ENCODE measurements around the gene UBE2L3.
"Not testable (repeated sequence)": the region's sequence is repeated elsewhere in the genome, so short reads cannot be mapped to it uniquely, and the experiment has no call there.

UBE2L3 gene

GRCh38 chr22:21602579-21602978 is 35.1 kb downstream of the UBE2L3 start:
- no peak for DNase-seq (ENCODE audit: low read depth)

- no peak for DNase-seq (ENCODE audit: low read depth)
These were observed 36.5 kb downstream of the UBE2L3 start for GRCh38 chr22:21603973-21604372.

- DNase-seq (ENCODE audit: low read depth), result no peak
These were observed 38.5 kb downstream of the UBE2L3 start for GRCh38 chr22:21605887-21606564.

GRCh38 chr22:21606775-21607174 is 39.3 kb downstream of the UBE2L3 start:
- DNase-seq (ENCODE audit: low read depth), result no peak

- not testable (repeated sequence) for DNase-seq (ENCODE audit: low read depth)
These were observed 42.1 kb downstream of the UBE2L3 start for GRCh38 chr22:21609556-21610157.

GRCh38 chr22:21611210-21611977 is 43.9 kb downstream of the UBE2L3 start:
- DNase-seq (ENCODE audit: low read depth), result no peak

GRCh38 chr22:21612858-21613257 is 45.3 kb downstream of the UBE2L3 start:
- DNase-seq (ENCODE audit: low read depth), result no peak

GRCh38 chr22:21613553-21614233 is 46.2 kb downstream of the UBE2L3 start:
- DNase-seq (ENCODE audit: low read depth), result no peak

- no peak for DNase-seq (ENCODE audit: low read depth)
These were observed 48.2 kb downstream of the UBE2L3 start for GRCh38 chr22:21615731-21616130.

GRCh38 chr22:21617337-21617736 is 49.8 kb downstream of the UBE2L3 start:
- not testable (repeated sequence) for DNase-seq (ENCODE audit: low read depth)

- no peak for DNase-seq (ENCODE audit: low read depth)
These were observed 53.5 kb downstream of the UBE2L3 start for GRCh38 chr22:21621025-21621424.

GRCh38 chr22:21622011-21622918 is 54.8 kb downstream of the UBE2L3 start:
- no peak for DNase-seq (ENCODE audit: low read depth)

GRCh38 chr22:21622919-21623647 is 55.6 kb downstream of the UBE2L3 start:
- no peak for DNase-seq (ENCODE audit: low read depth)

- no peak for DNase-seq (ENCODE audit: low read depth)
These were observed 56.1 kb downstream of the UBE2L3 start for GRCh38 chr22:21623648-21623970.

- no peak for DNase-seq (ENCODE audit: low read depth)
These were observed 56.8 kb downstream of the UBE2L3 start for GRCh38 chr22:21624120-21624879.

- DNase-seq (ENCODE audit: low read depth), result no peak
These were observed 57.6 kb downstream of the UBE2L3 start for GRCh38 chr22:21624880-21625791.

GRCh38 chr22:21626073-21626734 is 58.7 kb downstream of the UBE2L3 start:
- DNase-seq (ENCODE audit: low read depth), result no peak

GRCh38 chr22:21626735-21627469 is 59.4 kb downstream of the UBE2L3 start:
- no peak for DNase-seq (ENCODE audit: low read depth)

All from HS-27A (cell line).